Posterior cingulate gyrus (tissue), 11 donors: Measurements from ENCODE around the gene OR51L1.

Experiments
- DNase-seq, 10 donors: peaks; one replicate each; pipeline versions ENCODE4 v3.0.0 to v3.0.0-alpha.2; 2020 to 2021; ENCODE audit warnings: mixed read lengths in 3 of 10
- intact Hi-C: fragments of 100-400 bp; cut with DNase I; formaldehyde crosslinking; loops from one replicate; pipeline ENCODE4 v1.15.1; 2023

OR51L1 gene

DNA sequence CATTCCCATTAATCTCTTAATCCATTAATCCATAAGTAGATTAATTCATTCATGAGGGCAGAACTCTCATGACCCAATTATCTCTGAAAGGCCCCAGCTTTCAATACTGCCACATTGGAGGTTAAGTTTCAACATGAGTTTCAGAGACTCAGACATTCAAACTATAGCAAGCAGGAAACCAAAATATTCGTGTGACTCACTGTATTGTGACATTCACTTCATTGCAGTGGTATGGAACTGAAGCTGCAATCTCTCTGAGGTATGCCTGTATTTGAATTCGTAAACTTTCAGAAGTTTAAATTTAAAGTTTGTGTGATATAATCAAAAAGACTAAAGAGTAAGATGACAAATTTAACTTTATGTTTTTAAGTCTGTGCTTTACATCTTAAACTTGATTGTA, 48.7 kb downstream of the OR51L1 start:
- intact Hi-C loops = no loop called here
- no peak for DNase-seq

DNA sequence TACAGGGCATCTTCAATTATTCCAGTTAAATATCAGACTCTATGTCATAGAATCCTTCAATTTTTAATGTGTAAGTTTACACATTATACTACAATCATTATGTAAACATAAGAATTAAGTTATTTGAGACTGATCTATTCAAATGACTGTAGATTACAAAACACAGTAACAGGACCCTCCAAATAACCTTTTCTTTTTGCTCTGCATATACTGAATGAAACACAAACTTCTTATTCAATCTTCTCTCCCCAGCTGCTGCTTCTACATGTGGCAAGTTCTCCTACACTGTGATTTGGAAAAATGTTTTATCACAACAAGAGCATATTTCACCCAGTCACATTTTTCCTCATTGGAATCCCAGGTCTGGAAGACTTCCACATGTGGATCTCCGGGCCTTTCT, 51.6 kb downstream of the OR51L1 start, which contains the start of gene OR52J3:
Gene OR52J3, plus strand, starts transcription at position 301 of the 400 bp plus-strand sequence. Its CDS starts 0 bp downstream, at position 301.
- intact Hi-C loops = no loop called here
- no peak for DNase-seq

- DNase-seq = no peak
- intact Hi-C loops = no loop called here
These were observed 52.2 kb downstream of the OR51L1 start for GRCh38 chr11:5046754-5047330.
